H7 (cell line): ENCODE results near the gene PSME3IP1. TPM values are rescaled to one million over a fixed set of nuclear protein-coding genes. Genes with fewer than 3 reads are reported as not detected.

Experiments used
- DNase-seq: peaks from one replicate; pipeline ENCODE4 v3.0.0; 2012
- H3K27me3 ChIP-seq: 2 replicates; pipeline ENCODE4 v1.6.0; 2011; ENCODE audit warnings: mild to moderate bottlenecking, low read length; ENCODE audit not compliant: control insufficient read depth, insufficient read depth
- H3K36me3 ChIP-seq: replicated peaks from 2 replicates; pipeline ENCODE4 v1.5.1; 2011; ENCODE audit warnings: low read length; ENCODE audit not compliant: control insufficient read depth, insufficient read depth
- H3K4me3 ChIP-seq: 2 replicates; pipeline ENCODE4 v1.5.1; 2011; ENCODE audit warnings: low read depth, mild to moderate bottlenecking, control low read depth, low read length, moderate library complexity; ENCODE audit not compliant: insufficient read depth
- total RNA-seq: library from RNA; depleted of rRNA; stranded (reverse); fragments of >200 nt; shearing (Covaris generic); gene quantifications from 2 replicates; pipeline ENCODE4 v1.2.3, GENCODE V29; 2014

Gene PSME3IP1
- total RNA-seq, 1 experiment from 2014 or later: 63.3 TPM

GRCh38 chr16:57148481-57148880 lies 37.4 kb downstream of the PSME3IP1 start:
- Histone ChIP-seq H3K4me3 (no peak overlapping the region), H3K27me3 (no peaks in the 10 kb centered on the region), H3K36me3 (peaks cover under 1% of the 10 kb centered on the region)
- DNase-seq: peak; percentile 46

GRCh38 chr16:57147381-57148221 lies 38.2 kb downstream of the PSME3IP1 start:
- peak; percentile 69 for DNase-seq
- Histone ChIP-seq H3K36me3 (no peaks in the 10 kb centered on the region; the same call in 1 of the 2 replicates), H3K4me3 (no peak overlapping the region), H3K27me3 (no peaks in the 10 kb centered on the region)

- H3K36me3 ChIP-seq: no peaks in the 10 kb centered on the region; the same call in 1 of the 2 replicates
- no peak overlapping the region for H3K4me3 ChIP-seq
These were observed 39.1 kb downstream of the PSME3IP1 start for GRCh38 chr16:57146735-57147134.

GRCh38 chr16:57146040-57146647 lies 39.7 kb downstream of the PSME3IP1 start:
- DNase-seq: peak; percentile 48
- Histone ChIP-seq H3K36me3 (no peaks in the 10 kb centered on the region; the same call in 1 of the 2 replicates), H3K27me3 (no peaks in the 10 kb centered on the region), H3K4me3 (no peak overlapping the region)

More at GRCh38 chr16:57146735-57147134, 39.1 kb downstream of the PSME3IP1 start:
- peak; percentile 89 for DNase-seq
- H3K27me3 ChIP-seq: no peaks in the 10 kb centered on the region

- DNase-seq: peak; percentile 57
- H3K4me3 ChIP-seq: no peak overlapping the region
- H3K27me3 ChIP-seq: no peaks in the 10 kb centered on the region
- H3K36me3 ChIP-seq: no peaks in the 10 kb centered on the region; the same call in 1 of the 2 replicates
These were observed 40.5 kb downstream of the PSME3IP1 start for GRCh38 chr16:57145046-57146021.

GRCh38 chr16:57144027-57144426 lies 41.8 kb downstream of the PSME3IP1 start:
- no peak overlapping the region for H3K4me3 ChIP-seq
- peak; percentile 30 for DNase-seq
- H3K27me3 ChIP-seq: no peaks in the 10 kb centered on the region
- H3K36me3 ChIP-seq: no peaks in the 10 kb centered on the region

GRCh38 chr16:57143149-57143921 lies 42.5 kb downstream of the PSME3IP1 start:
- no peaks in the 10 kb centered on the region for H3K27me3 ChIP-seq
- H3K36me3 ChIP-seq: no peaks in the 10 kb centered on the region
- H3K4me3 ChIP-seq: no peak overlapping the region
- peak; percentile 57 for DNase-seq

GRCh38 chr16:57141822-57142631 lies 43.8 kb downstream of the PSME3IP1 start:
- H3K27me3 ChIP-seq: no peaks in the 10 kb centered on the region
- DNase-seq: peak; percentile 55

GRCh38 chr16:57140931-57141668 lies 44.7 kb downstream of the PSME3IP1 start:
- Histone ChIP-seq H3K36me3 (no peaks in the 10 kb centered on the region), H3K27me3 (no peaks in the 10 kb centered on the region), H3K4me3 (no peak overlapping the region)
- DNase-seq: peak; percentile 31

More at GRCh38 chr16:57141822-57142631, 43.8 kb downstream of the PSME3IP1 start:
- Histone ChIP-seq H3K36me3 (no peaks in the 10 kb centered on the region), H3K4me3 (no peak overlapping the region)

- H3K36me3 ChIP-seq: no peaks in the 10 kb centered on the region
- DNase-seq: no peak
- H3K4me3 ChIP-seq: no peak overlapping the region
- no peaks in the 10 kb centered on the region for H3K27me3 ChIP-seq
These were observed 47.4 kb downstream of the PSME3IP1 start for GRCh38 chr16:57138281-57138935.

GRCh38 chr16:57137566-57138273 lies 48.1 kb downstream of the PSME3IP1 start:
- Histone ChIP-seq H3K27me3 (no peaks in the 10 kb centered on the region), H3K36me3 (no peaks in the 10 kb centered on the region), H3K4me3 (no peak overlapping the region)
- DNase-seq: no peak

GRCh38 chr16:57137043-57137442 lies 48.8 kb downstream of the PSME3IP1 start:
- no peak for DNase-seq
- Histone ChIP-seq H3K36me3 (no peaks in the 10 kb centered on the region), H3K27me3 (no peaks in the 10 kb centered on the region), H3K4me3 (no peak overlapping the region)
